Fibroblast of peridontal ligament (primary cell): ENCODE data around the gene NELL1.
"Not testable (repeated sequence)": the region's sequence is repeated elsewhere in the genome, so short reads cannot be mapped to it uniquely, and the experiment has no call there.

Experiments
- DNase-seq: peaks from one replicate; pipeline ENCODE4 v3.0.0-alpha.2; 2010; ENCODE audit errors: extremely low read depth

NELL1 gene

GRCh38 chr11:21198498-21198897 is 529.1 kb downstream of the NELL1 start:
- no peak for DNase-seq

- no peak for DNase-seq
Measured at GRCh38 chr11:21205205-21205604, 535.8 kb downstream of the NELL1 start.

- DNase-seq: no peak
Measured at GRCh38 chr11:21225860-21226259, 556.5 kb downstream of the NELL1 start.

GRCh38 chr11:21229224-21229623 is 559.8 kb downstream of the NELL1 start:
- no peak for DNase-seq

- no peak for DNase-seq
Measured at GRCh38 chr11:21250196-21250595, 580.8 kb downstream of the NELL1 start.

GRCh38 chr11:21254055-21254454 is 584.7 kb downstream of the NELL1 start:
- no peak for DNase-seq

- DNase-seq: no peak
Measured at GRCh38 chr11:21254790-21255189, 585.4 kb downstream of the NELL1 start.

- DNase-seq: no peak
Measured at GRCh38 chr11:21257461-21257860, 588.1 kb downstream of the NELL1 start.

- DNase-seq: no peak
Measured at GRCh38 chr11:21258414-21258813, 589.0 kb downstream of the NELL1 start.

GRCh38 chr11:21260101-21260500 is 590.7 kb downstream of the NELL1 start:
- DNase-seq: no peak

GRCh38 chr11:21262992-21263391 is 593.6 kb downstream of the NELL1 start:
- no peak for DNase-seq

GRCh38 chr11:21264125-21264524 is 594.7 kb downstream of the NELL1 start:
- no peak for DNase-seq

GRCh38 chr11:21268036-21268435 is 598.6 kb downstream of the NELL1 start:
- DNase-seq: no peak

GRCh38 chr11:21272139-21272538 is 602.8 kb downstream of the NELL1 start:
- not testable (repeated sequence) for DNase-seq

GRCh38 chr11:21278840-21279239 is 609.5 kb downstream of the NELL1 start:
- DNase-seq: no peak

- no peak for DNase-seq
Measured at GRCh38 chr11:21285104-21285503, 615.7 kb downstream of the NELL1 start.

GRCh38 chr11:21289686-21290085 is 620.3 kb downstream of the NELL1 start:
- DNase-seq: no peak

- DNase-seq: no peak
Measured at GRCh38 chr11:21295508-21295907, 626.1 kb downstream of the NELL1 start.

- no peak for DNase-seq
Measured at GRCh38 chr11:21301981-21302380, 632.6 kb downstream of the NELL1 start.

GRCh38 chr11:21306739-21307358 is 637.5 kb downstream of the NELL1 start:
- no peak for DNase-seq

GRCh38 chr11:21307874-21308273 is 638.5 kb downstream of the NELL1 start:
- no peak for DNase-seq

GRCh38 chr11:21316591-21316990 is 647.2 kb downstream of the NELL1 start:
- no peak for DNase-seq

GRCh38 chr11:21321072-21321471 is 651.7 kb downstream of the NELL1 start:
- no peak for DNase-seq

GRCh38 chr11:21321530-21321929 is 652.1 kb downstream of the NELL1 start:
- DNase-seq: no peak
